GM21717 (cell line): ENCODE measurements around the gene TIMM44.
"Not testable (repeated sequence)": the region's sequence is repeated elsewhere in the genome, so short reads cannot be mapped to it uniquely, and the experiment has no call there.

Source experiments
- ATAC-seq: cut with Tn5 transposase; IDR thresholded peaks from one replicate; pipeline ENCODE4 v1.9.1; 2021; ENCODE audit warnings: mild to moderate bottlenecking, moderate library complexity; ENCODE audit not compliant: unreplicated experiment

The TIMM44 gene

GRCh38 chr19:7926021-7926726 is 17.3 kb downstream of the TIMM44 start, which contains the start of gene CTXN1:
Gene CTXN1 (minus strand): TSS chr19:7926135. CDS start chr19:7925538, 597 bp downstream.
- no peak for ATAC-seq

- ATAC-seq = no peak
Observed at GRCh38 chr19:7925171-7925851, 18.2 kb downstream of the TIMM44 start.

GRCh38 chr19:7924651-7925170 is 18.8 kb downstream of the TIMM44 start:
- no peak for ATAC-seq

DNA sequence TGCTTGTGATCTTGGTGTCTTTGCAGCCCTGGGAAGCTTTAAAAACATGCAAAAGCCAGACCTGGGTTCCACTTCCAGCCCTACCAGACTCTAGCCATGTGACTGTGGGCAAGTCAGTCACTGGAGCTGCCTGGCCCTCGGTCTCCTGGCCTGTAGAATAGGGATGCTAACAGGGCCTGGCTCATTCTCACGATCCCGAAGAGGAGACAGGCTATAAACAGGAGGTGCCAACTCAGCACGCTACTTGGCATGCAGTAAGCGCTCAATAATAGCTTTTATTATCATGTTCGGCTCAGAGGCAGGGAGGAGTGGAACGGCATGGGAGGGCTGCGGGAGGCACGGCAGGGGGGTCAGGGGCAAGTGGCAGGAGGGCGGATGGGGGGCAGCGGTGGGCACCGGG is 19.2 kb downstream of the TIMM44 start:
- ATAC-seq = no peak

DNA sequence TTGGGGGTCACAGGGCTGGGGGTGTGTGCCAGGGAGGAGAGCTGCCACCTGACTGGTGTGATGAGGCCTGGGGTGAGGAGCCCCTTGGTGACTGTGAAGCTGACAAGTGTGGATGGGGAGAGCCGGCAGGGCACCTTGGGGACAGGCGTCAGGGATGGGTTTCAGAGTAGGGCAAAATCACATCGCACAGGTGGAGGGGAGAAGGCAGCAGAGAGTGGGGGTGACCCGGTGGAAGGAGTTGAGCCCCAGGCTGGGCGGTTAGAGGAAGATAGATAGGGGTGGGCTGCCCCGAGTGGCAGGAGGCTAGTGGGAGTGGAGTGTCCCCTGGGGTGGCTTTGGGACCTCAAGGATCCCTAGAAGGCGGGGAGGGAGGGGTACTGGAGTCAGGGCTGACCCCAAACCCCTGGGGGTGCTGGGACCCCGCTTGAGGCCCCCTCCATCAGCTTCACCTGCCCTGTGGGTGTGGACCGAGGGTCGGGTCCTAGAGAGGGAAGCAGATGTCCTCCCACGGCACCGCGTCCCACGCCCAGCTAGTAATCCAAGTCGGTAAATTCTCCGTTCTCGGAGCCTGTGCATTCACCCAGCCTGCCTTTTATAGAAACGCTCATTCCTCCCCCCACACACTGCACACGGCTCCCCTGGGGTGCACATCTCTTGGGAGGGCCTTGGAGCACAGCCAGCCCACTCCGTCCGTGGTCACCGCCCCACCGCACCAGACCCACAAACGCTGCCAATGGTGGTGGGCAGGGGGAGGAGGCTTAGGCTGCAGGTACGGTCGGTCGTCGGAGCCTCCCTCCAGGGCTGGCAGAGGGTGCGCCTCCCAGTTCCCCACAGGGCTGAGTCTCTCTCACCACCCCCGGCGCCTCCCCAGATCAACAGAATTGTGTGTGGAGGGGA is 19.9 kb downstream of the TIMM44 start:
- no peak for ATAC-seq

GRCh38 chr19:7922836-7923195 is 20.6 kb downstream of the TIMM44 start:
- no peak for ATAC-seq

DNA sequence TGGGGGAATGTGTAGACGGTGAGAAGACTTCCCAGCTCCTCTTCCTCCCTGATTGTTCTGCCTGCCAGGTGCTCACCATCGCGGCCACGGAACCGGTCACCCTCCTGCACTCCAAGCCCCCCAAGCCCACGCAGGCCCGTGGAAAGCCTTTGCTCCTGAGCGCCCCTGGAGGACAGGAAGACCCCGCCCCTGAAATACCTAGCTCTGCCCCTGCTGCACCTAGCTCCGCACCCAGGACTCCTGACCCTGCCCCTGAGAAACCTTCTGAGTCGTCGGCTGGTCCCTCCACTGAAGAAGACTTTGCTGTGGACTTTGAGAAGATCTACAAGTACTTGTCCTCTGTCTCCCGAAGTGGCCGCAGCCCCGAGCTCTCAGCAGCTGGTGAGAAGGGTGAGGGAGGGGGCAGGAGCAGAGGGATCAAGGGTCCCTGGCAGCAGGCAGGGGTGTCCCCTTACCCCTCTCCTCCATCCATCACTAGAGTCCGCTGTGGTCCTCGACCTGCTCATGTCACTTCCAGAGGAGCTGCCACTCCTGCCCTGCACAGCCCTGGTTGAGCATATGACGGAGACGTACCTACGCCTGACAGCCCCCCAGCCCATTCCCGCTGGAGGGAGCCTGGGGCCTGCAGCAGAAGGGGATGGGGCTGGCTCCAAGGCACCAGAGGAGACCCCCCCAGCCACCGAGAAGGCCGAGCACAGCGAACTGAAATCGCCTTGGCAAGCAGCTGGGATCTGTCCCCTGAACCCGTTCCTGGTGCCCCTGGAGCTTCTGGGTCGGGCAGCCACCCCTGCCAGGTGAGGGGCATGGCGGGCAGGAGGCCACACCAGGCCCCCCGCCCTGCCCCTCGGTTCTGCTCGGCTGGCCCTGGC is 21.3 kb downstream of the TIMM44 start:
- no peak for ATAC-seq

GRCh38 chr19:7921302-7921966 is 22.0 kb downstream of the TIMM44 start:
- no peak for ATAC-seq

DNA sequence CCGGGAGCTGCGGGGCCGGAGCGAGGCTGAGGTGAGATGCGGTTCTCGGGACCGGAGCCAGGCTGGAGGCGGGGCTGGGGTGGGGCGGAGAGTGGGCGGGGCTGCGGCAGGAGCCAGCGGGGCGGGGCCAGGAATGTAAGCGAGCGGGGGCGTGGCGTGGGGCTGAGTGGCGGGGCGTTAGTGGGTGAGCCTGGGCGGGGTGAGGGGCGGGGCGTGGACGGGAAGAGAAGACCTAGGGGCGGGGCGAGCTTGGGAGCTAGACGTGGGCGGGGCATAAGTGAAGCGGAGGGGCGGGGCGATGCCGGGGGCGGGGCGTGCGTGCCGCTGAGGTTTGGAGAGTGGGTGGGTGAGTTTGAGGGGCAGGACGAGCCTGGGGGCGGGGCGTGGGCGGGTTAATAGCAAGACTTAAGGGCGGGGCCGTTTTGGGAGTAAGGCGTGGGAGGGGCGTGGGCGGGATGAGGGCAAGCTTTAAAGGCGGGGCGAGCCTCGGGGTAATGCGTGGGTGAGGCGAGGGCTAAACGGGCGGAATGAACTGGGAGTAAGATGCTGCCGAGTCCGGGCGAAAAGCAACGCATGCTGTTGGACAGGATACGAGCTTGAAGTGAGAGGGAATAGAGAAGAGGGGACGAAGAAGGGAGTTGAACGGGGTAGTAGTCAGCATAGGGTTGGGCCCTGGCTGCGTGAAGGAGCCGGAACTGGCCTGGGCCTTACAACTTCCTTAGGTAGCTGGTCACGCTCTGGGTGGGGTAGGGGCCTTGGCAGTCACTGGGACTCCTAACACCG is 22.8 kb downstream of the TIMM44 start:
- ATAC-seq = peak; percentile 20

DNA sequence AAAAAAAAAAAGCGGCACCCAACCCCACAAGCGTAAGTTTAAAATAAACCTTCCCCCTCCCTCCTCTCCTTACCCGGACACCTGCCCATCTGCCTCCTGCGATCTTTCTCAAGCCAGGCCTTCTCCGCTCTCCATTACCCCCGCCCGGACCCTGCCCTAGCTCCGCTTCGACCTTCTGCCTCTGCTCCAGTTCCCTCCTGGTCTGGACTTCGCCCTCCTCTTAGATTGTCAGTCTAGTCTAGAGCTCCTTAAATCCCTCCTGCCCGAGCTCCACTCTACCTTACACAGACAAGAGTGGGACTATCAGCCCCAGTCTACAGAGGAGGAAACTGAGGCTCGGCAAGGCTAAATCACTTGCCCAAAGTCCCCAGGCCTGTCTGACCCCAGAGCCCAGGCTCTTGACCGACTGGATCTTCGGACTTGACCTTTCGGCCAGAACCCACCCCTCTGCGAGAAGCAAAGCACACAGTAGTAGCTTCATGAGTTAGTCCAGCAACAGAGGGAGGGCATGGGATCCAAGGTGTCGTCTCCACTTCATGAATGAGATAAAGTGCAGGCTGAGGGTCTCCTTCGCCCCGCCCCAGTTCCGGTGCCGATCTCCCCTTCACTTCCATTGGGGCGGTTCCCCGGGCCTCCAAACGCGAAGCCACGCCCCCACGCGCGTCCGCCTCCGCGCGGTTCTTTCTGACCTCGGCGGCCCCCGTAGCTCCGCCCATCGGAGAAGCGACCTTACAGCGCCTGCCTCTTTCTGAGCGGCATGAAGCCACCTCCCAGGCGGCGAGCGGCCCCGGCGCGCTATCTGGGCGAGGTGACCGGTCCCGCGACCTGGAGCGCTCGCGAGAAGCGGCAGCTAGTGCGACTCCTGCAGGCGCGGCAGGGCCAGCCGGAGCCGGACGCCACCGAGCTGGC is 23.6 kb downstream of the TIMM44 start, which contains the start of gene SNAPC2:
SNAPC2 (plus strand) TSS at position 729 of the 909 bp plus-strand sequence; CDS start at position 758, 29 bp downstream.
- ATAC-seq = peak; percentile 42

DNA sequence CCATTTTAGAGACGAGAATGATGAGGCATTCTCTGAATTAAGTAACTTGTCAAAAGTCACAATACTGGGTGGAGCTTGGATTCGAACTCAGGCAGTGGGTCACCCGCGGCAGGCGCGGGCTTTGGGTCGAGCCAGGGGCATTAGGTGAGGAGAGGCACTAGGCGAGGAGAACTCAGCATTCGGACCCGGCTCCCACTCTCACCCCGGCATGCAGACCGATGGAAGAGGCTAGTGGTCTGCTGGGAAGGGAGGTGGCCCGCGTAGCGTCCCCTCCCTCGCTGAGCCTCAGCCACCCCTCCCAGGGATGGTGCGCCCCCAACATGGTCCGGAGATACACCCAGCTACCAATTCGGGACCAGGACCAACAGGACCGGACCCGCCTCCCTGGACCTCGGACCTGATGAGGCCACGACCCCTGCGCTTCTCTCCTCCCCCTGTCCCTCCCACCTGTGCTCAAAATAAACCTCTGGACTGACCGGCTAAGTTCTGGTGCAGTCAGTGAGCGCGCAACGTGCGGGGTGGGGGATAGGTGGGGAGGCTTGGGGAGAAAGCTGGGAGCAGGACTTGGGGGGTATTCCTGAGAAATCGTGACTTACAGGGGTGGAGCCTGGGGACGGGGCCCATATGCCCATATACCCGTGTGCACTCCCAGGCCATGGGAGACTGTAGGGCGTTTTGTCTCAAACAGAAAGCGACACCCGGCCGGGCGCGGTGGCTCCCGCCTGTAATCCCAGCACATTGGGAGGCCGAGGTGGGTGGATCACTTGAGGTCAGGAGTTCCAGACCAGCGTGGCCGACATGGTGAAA is 24.6 kb downstream of the TIMM44 start:
- no peak for ATAC-seq

DNA sequence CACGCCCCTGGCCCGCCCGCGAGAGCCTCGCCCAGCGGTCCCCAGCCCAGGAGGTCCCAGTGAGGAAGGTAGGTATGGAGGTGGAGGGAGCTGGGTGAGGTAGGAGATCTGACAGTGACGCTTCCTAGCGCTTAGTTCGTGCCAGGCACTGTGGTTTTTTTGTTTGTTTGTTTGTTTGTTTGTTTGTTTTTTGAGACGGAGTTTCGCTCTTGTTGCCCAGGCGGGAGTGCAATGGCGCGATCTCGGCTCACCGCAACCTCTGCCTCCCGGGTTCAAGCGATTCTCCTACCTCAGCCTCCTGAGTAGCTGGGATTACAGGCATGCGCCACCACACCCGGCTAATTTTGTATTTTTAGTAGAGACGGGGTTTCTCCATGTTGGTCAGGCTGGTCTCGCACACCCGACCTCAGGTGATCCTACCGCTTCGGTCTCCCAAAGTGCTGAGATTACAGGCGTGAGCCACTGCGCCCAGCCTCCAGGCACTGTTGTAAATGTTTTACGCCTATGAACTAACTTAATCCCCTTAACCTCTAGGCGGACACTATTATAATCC is 25.3 kb downstream of the TIMM44 start:
- ATAC-seq = not testable (repeated sequence)

DNA sequence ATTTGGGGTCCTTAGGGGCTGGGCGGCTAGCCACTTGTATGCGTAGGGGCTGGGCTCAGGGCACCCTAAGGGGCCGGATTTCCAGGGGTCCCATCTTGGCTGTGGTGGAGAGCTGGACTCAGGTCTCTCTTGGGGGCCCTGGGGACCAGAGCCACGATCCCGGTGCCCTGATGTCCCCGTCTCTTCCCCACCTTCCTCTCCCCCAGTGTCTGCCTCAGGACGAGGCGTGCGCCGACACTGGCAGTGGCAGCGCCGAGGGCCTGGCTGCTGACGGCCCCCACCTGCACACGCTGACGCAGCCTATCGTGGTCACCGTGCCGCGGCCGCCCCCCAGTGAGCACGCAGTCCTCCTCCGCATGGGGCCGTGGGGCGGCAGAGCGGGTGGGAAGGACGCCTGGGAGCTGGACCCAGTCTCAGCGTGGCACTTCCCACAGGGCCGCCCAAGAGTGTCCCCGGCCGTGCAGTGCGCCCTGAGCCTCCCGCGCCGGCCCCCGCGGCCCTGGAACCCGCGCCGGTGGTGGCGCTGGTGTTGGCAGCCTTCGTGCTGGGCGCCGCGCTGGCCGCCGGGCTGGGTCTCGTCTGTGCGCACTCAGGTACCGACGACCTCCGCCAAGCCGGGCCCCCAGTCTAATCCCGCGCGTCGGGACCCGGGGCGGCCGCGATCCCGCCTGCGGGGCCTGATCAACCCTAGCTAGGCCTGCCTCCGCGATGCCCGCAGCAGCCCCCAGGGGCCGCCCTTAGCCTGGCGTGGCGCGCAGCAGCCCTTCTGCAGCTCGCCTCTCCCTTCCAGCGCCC is 26.0 kb downstream of the TIMM44 start:
- ATAC-seq = no peak

- no peak for ATAC-seq
Observed at GRCh38 chr19:7916955-7917266, 26.6 kb downstream of the TIMM44 start.

- ATAC-seq = no peak
Observed at GRCh38 chr19:7916103-7916954, 27.1 kb downstream of the TIMM44 start.
